GM23248 (cell line): ENCODE results near the gene PLOD1.

ENCODE experiments used
- EZH2 ChIP-seq: fragments of 200-600 bp; sonication (generic); IDR thresholded peaks from 2 replicates; pipeline ENCODE4 v1.6.1; 2018; ENCODE audit warnings: antibody characterized with exemption, mild to moderate bottlenecking; ENCODE audit not compliant: insufficient read depth, poor library complexity, severe bottlenecking
- EZH2phosphoT487 ChIP-seq: fragments of 200-600 bp; sonication (generic); IDR thresholded peaks from 2 replicates; pipeline ENCODE4 v1.6.1; 2018; ENCODE audit warnings: antibody characterized with exemption, moderate library complexity, mild to moderate bottlenecking, low read depth; ENCODE audit not compliant: insufficient read depth

DNA sequence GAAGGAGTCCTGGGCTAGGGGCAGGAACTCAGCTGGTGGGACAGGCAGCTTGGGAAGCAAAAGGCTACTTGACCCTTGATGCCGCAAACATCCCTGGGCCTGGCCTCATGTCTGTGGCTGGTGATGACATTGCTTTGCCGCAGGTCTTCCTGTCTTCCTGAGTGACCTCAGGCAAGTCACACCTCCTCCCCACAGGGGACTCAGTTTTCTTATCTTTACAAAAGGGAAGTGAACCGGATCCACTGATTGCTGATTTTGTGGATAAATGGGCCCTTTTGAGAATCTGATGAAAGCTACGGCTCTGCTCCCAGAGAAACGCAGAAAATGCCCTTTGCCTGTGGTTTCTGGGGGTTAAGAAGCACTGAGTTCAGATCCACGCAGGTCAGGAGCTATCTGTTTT, 20.7 kb downstream of the PLOD1 start:
- TF ChIP-seq EZH2phosphoT487 (no peak), EZH2 (no peak)
